CD4-positive, alpha-beta T cell treated with Interleukin-15 for 4 hours (primary cell): ENCODE data around the gene CHST6.
A peak's percentile ranks its signal among the peaks of the same experiment; 100 is the strongest.
"Not testable (repeated sequence)": the region's sequence is repeated elsewhere in the genome, so short reads cannot be mapped to it uniquely, and the experiment has no call there.

Source experiments
- DNase-seq: peaks from one replicate; pipeline ENCODE4 v3.0.0-alpha.2; 2020; ENCODE audit warnings: low spot score

The CHST6 gene

GRCh38 chr16:75433732-75434413 is 61.4 kb downstream of the CHST6 start:
- DNase-seq: peak; percentile 79

DNA sequence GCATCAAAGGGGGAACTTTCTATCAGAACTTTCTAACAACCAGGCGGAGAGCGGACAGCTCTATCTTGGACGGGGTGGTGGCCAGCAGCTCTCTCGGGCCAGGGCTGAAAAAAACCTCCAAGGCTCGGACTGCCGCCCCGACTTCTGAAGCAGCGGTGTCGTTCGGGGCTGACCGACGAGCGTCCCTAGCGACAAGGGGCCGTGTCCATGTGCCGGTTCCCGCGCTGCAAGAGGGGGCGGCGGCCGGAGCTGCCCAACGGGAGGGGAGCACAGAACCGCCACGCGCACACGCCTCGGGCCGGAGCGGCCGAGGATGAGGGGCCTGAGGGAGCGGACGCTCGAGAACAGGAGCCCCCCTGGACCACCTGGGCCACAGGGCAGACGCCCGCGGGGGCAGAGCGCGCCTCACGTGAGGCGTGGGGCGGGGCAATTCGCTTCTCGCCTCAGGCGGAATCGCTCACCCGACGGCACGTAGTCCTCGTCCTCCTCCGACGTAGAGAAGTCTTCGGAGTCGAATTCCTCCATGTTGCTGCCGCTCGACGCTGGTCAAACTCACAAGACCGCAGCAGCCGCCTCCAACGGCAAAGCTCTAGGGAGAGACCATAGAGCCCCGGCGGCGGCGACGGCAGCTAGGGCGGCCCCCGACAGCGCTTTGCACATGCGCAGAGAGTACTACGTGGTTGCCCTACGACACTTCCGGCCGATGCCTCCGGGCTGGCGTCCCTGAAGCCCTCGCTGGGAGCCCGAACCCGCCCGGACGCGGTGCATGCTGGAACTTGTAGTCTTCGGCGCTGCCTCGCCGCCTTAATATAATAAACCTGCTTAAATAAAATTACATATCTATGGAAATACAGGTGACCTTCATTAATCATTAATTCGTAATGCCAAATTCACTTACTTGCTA is 62.2 kb downstream of the CHST6 start, which contains the start of gene CFDP1:
TSS of gene CFDP1 (minus strand) at position 676 of the 904 bp plus-strand sequence. CDS start at position 525, 151 bp downstream.
- peak; percentile 94 for DNase-seq

DNA sequence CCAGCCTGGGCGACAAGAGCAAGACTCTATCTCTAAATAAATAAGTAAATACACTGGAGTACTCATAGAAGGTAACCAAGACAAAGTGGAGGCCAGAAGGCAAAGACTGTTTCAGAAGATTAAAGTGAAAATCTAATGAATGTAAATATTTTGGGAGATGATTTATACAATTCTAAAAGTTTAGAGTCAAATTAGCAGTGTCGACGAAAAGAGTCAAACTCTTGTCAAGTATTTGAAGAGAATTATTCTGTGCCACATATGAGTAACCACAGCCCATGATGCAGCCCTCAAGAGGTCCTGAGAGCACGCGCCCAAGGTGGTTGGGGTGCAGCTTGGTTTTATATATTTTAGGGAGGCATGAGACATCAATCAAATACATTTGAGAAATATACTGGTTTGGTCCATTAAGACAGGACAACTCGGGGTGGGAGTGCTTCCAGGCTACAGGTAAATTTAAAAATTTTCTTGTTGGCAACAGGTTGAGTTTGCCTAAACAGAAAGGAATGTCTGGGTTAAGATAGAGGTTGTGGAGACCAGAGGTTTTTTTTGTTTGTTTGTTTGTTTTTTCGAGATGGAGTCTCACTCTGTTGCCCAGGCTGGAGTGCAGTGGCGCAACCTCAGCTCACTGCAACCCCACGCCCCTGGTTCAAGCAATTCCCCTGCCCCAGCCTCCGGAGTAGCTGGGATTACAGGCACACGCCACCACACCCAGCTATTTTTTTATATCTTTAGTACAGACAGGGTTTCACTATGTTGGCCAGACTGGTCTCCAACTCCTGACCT is 65.4 kb downstream of the CHST6 start:
- DNase-seq: no peak

- DNase-seq: not testable (repeated sequence)
Observed at GRCh38 chr16:75426524-75426923, 68.7 kb downstream of the CHST6 start.

GRCh38 chr16:75424105-75424762 is 71.0 kb downstream of the CHST6 start:
- DNase-seq: not testable (repeated sequence)

GRCh38 chr16:75423723-75424104 is 71.5 kb downstream of the CHST6 start:
- DNase-seq: no peak
